Mesodermal cell (in vitro differentiated cells): ENCODE data around the gene KCNQ1OT1.

Experiments
- H3K27ac ChIP-seq: 2 replicates; pipeline ENCODE4 v1.7.0; 2013; ENCODE audit warnings: mild to moderate bottlenecking, low read depth, low read length, moderate library complexity; ENCODE audit not compliant: severe bottlenecking
- H3K36me3 ChIP-seq: 2 replicates; pipeline ENCODE4 v1.7.1; 2013; ENCODE audit warnings: mild to moderate bottlenecking, low read length, moderate library complexity; ENCODE audit not compliant: control insufficient read depth, insufficient read depth
- H3K4me1 ChIP-seq: one replicate; pipeline ENCODE4 v1.7.1; 2013; ENCODE audit warnings: mild to moderate bottlenecking, low read length; ENCODE audit not compliant: insufficient read depth, control insufficient read depth, poor library complexity, severe bottlenecking
- H3K4me3 ChIP-seq: 2 replicates; pipeline ENCODE4 v1.7.0; 2013; ENCODE audit warnings: low read length, control low read depth, mild to moderate bottlenecking; ENCODE audit not compliant: insufficient read depth, poor library complexity, severe bottlenecking; ENCODE audit errors: extremely low read depth
- H3K9me3 ChIP-seq: 2 replicates; pipeline ENCODE4 v1.7.1; 2013; ENCODE audit warnings: mild to moderate bottlenecking, low read length, moderate library complexity; ENCODE audit not compliant: control insufficient read depth
- WGBS, 2 experiments: methylation state at CpG; one replicate each; pipeline ENCODE4 v1.1.5; 2013; ENCODE audit warnings: missing lambda C conversion rate in 2 of 2; ENCODE audit not compliant: insufficient coverage in 2 of 2; 5-methylcytosine and 5-hydroxymethylcytosine counted together

Gene KCNQ1OT1

GRCh38 chr11:2564008-2564530, 135.7 kb downstream of the KCNQ1OT1 start:
- Histone ChIP-seq H3K27ac (no peak overlapping the region), H3K4me3 (no peak overlapping the region), H3K36me3 (no peaks in the 10 kb centered on the region), H3K4me1 (no peaks in the 10 kb centered on the region), H3K9me3 (no peaks in the 10 kb centered on the region)
- WGBS, 2 experiments, result 94 to 96% methylated on average over 9 of the region's 14 CpGs

GRCh38 chr11:2563213-2564007, 136.4 kb downstream of the KCNQ1OT1 start:
- Histone ChIP-seq H3K4me3 (no peak overlapping the region), H3K9me3 (no peaks in the 10 kb centered on the region), H3K27ac (no peak overlapping the region), H3K4me1 (no peaks in the 10 kb centered on the region), H3K36me3 (no peaks in the 10 kb centered on the region)
- WGBS, 2 experiments, result 93% methylated on average over 28 of the region's 28 CpGs

- Histone ChIP-seq H3K36me3 (no peaks in the 10 kb centered on the region), H3K27ac (no peak overlapping the region), H3K4me3 (no peak overlapping the region), H3K4me1 (no peaks in the 10 kb centered on the region), H3K9me3 (no peaks in the 10 kb centered on the region)
- 83 to 94% methylated on average over 3 to 6 of the region's 6 CpGs for WGBS, 2 experiments
These were observed 136.9 kb downstream of the KCNQ1OT1 start for GRCh38 chr11:2562890-2563212.

- no peak overlapping the region for H3K27ac ChIP-seq
These were observed 137.9 kb downstream of the KCNQ1OT1 start for GRCh38 chr11:2561696-2562581.

GRCh38 chr11:2559527-2560311, 140.1 kb downstream of the KCNQ1OT1 start:
- Histone ChIP-seq H3K36me3 (no peaks in the 10 kb centered on the region), H3K27ac (no peak overlapping the region), H3K4me1 (no peaks in the 10 kb centered on the region), H3K4me3 (no peak overlapping the region), H3K9me3 (peaks cover 4% of the 10 kb centered on the region)
- WGBS, 2 experiments, result 89 to 92% methylated on average over 13 of the region's 28 CpGs

More at GRCh38 chr11:2561696-2562581, 137.9 kb downstream of the KCNQ1OT1 start:
- no peak overlapping the region for H3K4me3 ChIP-seq
- whole genome bisulfite sequencing, 2 experiments, result 84 to 88% methylated on average over 18 to 22 of the region's 27 CpGs
- peaks cover 4% of the 10 kb centered on the region for H3K9me3 ChIP-seq
- no peaks in the 10 kb centered on the region for H3K36me3 ChIP-seq
- no peaks in the 10 kb centered on the region for H3K4me1 ChIP-seq

- 89 to 95% methylated on average over 12 to 13 of the region's 13 CpGs for WGBS, 2 experiments
- no peak overlapping the region for H3K4me3 ChIP-seq
- H3K9me3 ChIP-seq, result peaks cover 4% of the 10 kb centered on the region
- no peaks in the 10 kb centered on the region for H3K4me1 ChIP-seq
- H3K27ac ChIP-seq, result no peak overlapping the region
- no peaks in the 10 kb centered on the region for H3K36me3 ChIP-seq
These were observed 140.8 kb downstream of the KCNQ1OT1 start for GRCh38 chr11:2558861-2559526.

GRCh38 chr11:2558397-2558796, 141.4 kb downstream of the KCNQ1OT1 start:
- H3K4me3 ChIP-seq, result no peak overlapping the region
- 93 to 94% methylated on average over 15 to 17 of the region's 17 CpGs for WGBS, 2 experiments
- no peaks in the 10 kb centered on the region for H3K36me3 ChIP-seq
- H3K4me1 ChIP-seq, result no peaks in the 10 kb centered on the region
- H3K27ac ChIP-seq, result no peak overlapping the region
- H3K9me3 ChIP-seq, result peaks cover 4% of the 10 kb centered on the region
